Transverse colon (tissue), 4 donors: ENCODE measurements around the gene PKN1. TPM values are rescaled to one million over a fixed set of nuclear protein-coding genes. Genes with fewer than 3 reads are reported as not detected.
"Not testable (repeated sequence)": the region's sequence is repeated elsewhere in the genome, so short reads cannot be mapped to it uniquely, and the experiment has no call there.

ENCODE experiments used
- DNase-seq: peaks from one replicate; pipeline ENCODE4 v3.0.0-alpha.2; 2019
- H3K27ac ChIP-seq, 4 donors: fragments of 200-600 bp; sonication (generic); 2 replicates each; pipeline ENCODE4 v1.5.1; 2016 to 2018; ENCODE audit warnings: inconsistent platforms in 4 of 4
- H3K27me3 ChIP-seq: fragments of 200-600 bp; sonication (generic); 2 replicates; pipeline ENCODE4 v1.5.1; 2017; ENCODE audit warnings: inconsistent platforms
- H3K36me3 ChIP-seq, 4 donors: fragments of 200-600 bp; sonication (generic); 2 replicates each; pipeline ENCODE4 v1.5.1; 2017 to 2019; ENCODE audit warnings: inconsistent platforms in 4 of 4
- H3K4me1 ChIP-seq, 4 donors: fragments of 200-600 bp; sonication (generic); 2 replicates each; pipeline ENCODE4 v1.5.1; 2017 to 2020; ENCODE audit warnings: inconsistent platforms in 4 of 4
- H3K4me3 ChIP-seq, 4 donors: fragments of 200-600 bp; sonication (generic); 1 replicate in 1 of 4; 2 replicates in 3 of 4; pipeline versions ENCODE4 v1.5.1 to v1.6.1; 2017 to 2019; ENCODE audit warnings: inconsistent platforms in 4 of 4
- H3K9me3 ChIP-seq, 2 donors: fragments of 200-600 bp; sonication (generic); 2 replicates each; pipeline ENCODE4 v1.5.1; 2017 to 2019; ENCODE audit warnings: inconsistent platforms in 2 of 2
- CTCF ChIP-seq, 5 experiments: fragments of 200-600 bp in 3 of 5; fragments of 450-650 bp in 2 of 5; sonication (generic) in 3 of 5; IDR thresholded peaks; 1 replicate in 2 of 5; 2 replicates in 3 of 5; pipeline ENCODE4 v1.5.1; 2016 to 2017; ENCODE audit warnings: antibody characterized with exemption in 5 of 5, inconsistent platforms in 3 of 5, mild to moderate bottlenecking in 2 of 5, moderate library complexity in 1 of 5
- EP300 ChIP-seq: sonication (generic); formaldehyde crosslinking; IDR thresholded peaks from one replicate; pipeline ENCODE4 v1.6.1; 2017; ENCODE audit warnings: antibody characterized with exemption, low read depth
- POLR2A ChIP-seq: fragments of 450-650 bp; IDR thresholded peaks from one replicate; pipeline ENCODE4 v1.6.1; 2016; ENCODE audit warnings: antibody characterized with exemption, mild to moderate bottlenecking, moderate library complexity
- POLR2AphosphoS5 ChIP-seq, 3 donors: sonication (generic); formaldehyde crosslinking; IDR thresholded peaks; one replicate each; pipeline ENCODE4 v1.6.1; 2016; ENCODE audit warnings: antibody characterized with exemption in 3 of 3
- WGBS, 2 donors: methylation state at CpG; one replicate each; pipeline ENCODE4 v1.1.5; 2018; ENCODE audit warnings: low coverage in 1 of 2; 5-methylcytosine and 5-hydroxymethylcytosine counted together
- in situ Hi-C, 4 donors: fragments of 200-750 bp; cut with MboI; loops; one replicate each; pipeline versions ENCODE4 v1.15.0 to v1.15.1; 2017; ENCODE audit warnings: low sequenced_read_pairs in 3 of 4, low pct_ligation_motif_present in 1 of 4, low pct_unique_long_range_greater_than_20kb in 1 of 4
- intact Hi-C: fragments of 100-400 bp; cut with DNase I; formaldehyde crosslinking; loops from one replicate; pipeline ENCODE4 v1.15.1; 2023; ENCODE audit warnings: low total_unique reads
- total RNA-seq, 4 donors: library from RNA; depleted of rRNA; stranded (reverse); fragments of >200 nt; gene quantifications; one replicate each; pipeline ENCODE4 v1.1.0, GENCODE V29; 2016

Gene PKN1
- total RNA-seq, 4 donors from 2014 or later = 29.1 to 129 (median 55.0) TPM

GRCh38 chr19:14450168-14450874, 17.2 kb downstream of the PKN1 start:
- intact Hi-C loops (no loop called here), in situ Hi-C loops (loop anchor here in 1 of 4 donors (25.0 kb wide), 1 partner anchor 263 kb away; no protein-coding TSS in a partner anchor)
- H3K9me3 ChIP-seq = no peaks in the 10 kb centered on the region
- no peak for DNase-seq
- H3K36me3 ChIP-seq = peaks cover 0 to 28% (median 8%) of the 10 kb centered on the region in 4 donors
- no peaks in the 10 kb centered on the region for H3K4me1 ChIP-seq
- WGBS, 2 donors = 53 to 84% methylated on average over 2 to 30 of the region's 30 CpGs
- H3K27me3 ChIP-seq = no peaks in the 10 kb centered on the region
- no peak overlapping the region for H3K4me3 ChIP-seq
- H3K27ac ChIP-seq = no peak overlapping the region
- TF ChIP-seq POLR2A = no peak
- TF ChIP-seq POLR2AphosphoS5 (IDR thresholded peaks at IDR 0.05) = no peak
- no peak for TF ChIP-seq EP300

- Histone ChIP-seq H3K4me3 (no peak overlapping the region), H3K4me1 (no peaks in the 10 kb centered on the region), H3K9me3 (no peaks in the 10 kb centered on the region), H3K27ac (no peak overlapping the region), H3K27me3 (no peaks in the 10 kb centered on the region), H3K36me3 (peaks cover 0 to 27% (median 8%) of the 10 kb centered on the region in 4 donors)
- intact Hi-C loops = no loop called here
- 97% methylated on average over 18 of the region's 19 CpGs; no CpG with 5 or more reads in 1 of the 2 donors for WGBS, 2 donors
- in situ Hi-C loops = loop anchor here in 1 of 4 donors (25.0 kb wide), 1 partner anchor 264 kb away; no protein-coding TSS in a partner anchor
- no peak for TF ChIP-seq POLR2A
- TF ChIP-seq CTCF (IDR thresholded peaks at IDR 0.05) = no peak
- TF ChIP-seq EP300 = no peak
- TF ChIP-seq POLR2AphosphoS5 (IDR thresholded peaks at IDR 0.05) = no peak
- no peak for DNase-seq
These were observed 17.8 kb downstream of the PKN1 start for GRCh38 chr19:14450876-14451275.

GRCh38 chr19:14452303-14452702, 19.2 kb downstream of the PKN1 start:
- H3K9me3 ChIP-seq, H3K4me1 ChIP-seq, H3K4me3 ChIP-seq, H3K27me3 ChIP-seq, DNase-seq, intact Hi-C loops, H3K27ac ChIP-seq: not testable (repeated sequence)
- H3K36me3 ChIP-seq = peaks cover 0 to 21% (median 7%) of the 10 kb centered on the region in 4 donors
- in situ Hi-C loops = loop anchor here in 1 of 4 donors (25.0 kb wide), 1 partner anchor 265 kb away; no protein-coding TSS in a partner anchor
- WGBS, 2 donors = 98% methylated on average over 3 of the region's 3 CpGs; no CpG with 5 or more reads in 1 of the 2 donors

- intact Hi-C loops = no loop called here
- H3K27ac ChIP-seq = no peak overlapping the region
- 59 to 72% methylated on average over 5 of the region's 5 CpGs for WGBS, 2 donors
- H3K9me3 ChIP-seq = no peaks in the 10 kb centered on the region
- H3K27me3 ChIP-seq = no peaks in the 10 kb centered on the region
- H3K4me1 ChIP-seq = no peaks in the 10 kb centered on the region
- in situ Hi-C loops = loop anchor here in 1 of 4 donors (25.0 kb wide), 1 partner anchor 272 kb away; no protein-coding TSS in a partner anchor
- H3K36me3 ChIP-seq = peaks cover 0 to 17% (median 5%) of the 10 kb centered on the region in 4 donors
- no peak overlapping the region for H3K4me3 ChIP-seq
- TF ChIP-seq CTCF (IDR thresholded peaks at IDR 0.05) = no peak
- no peak for TF ChIP-seq POLR2A
- no peak for TF ChIP-seq POLR2AphosphoS5 (IDR thresholded peaks at IDR 0.05)
- TF ChIP-seq EP300 = no peak
- no peak for DNase-seq
These were observed 26.6 kb downstream of the PKN1 start for GRCh38 chr19:14459703-14460102.

GRCh38 chr19:14460935-14461334, 27.8 kb downstream of the PKN1 start:
- H3K4me1 ChIP-seq = no peaks in the 10 kb centered on the region
- no peaks in the 10 kb centered on the region for H3K9me3 ChIP-seq
- DNase-seq = no peak
- H3K4me3 ChIP-seq = no peak overlapping the region
- H3K27me3 ChIP-seq = no peaks in the 10 kb centered on the region
- in situ Hi-C loops = loop anchor here in 1 of 4 donors (25.0 kb wide), 1 partner anchor 274 kb away; no protein-coding TSS in a partner anchor
- TF ChIP-seq POLR2AphosphoS5 (IDR thresholded peaks at IDR 0.05) (no peak), CTCF (IDR thresholded peaks at IDR 0.05) (no peak), EP300 (no peak), POLR2A (no peak)
- 94 to 95% methylated on average over 2 of the region's 2 CpGs for WGBS, 2 donors
- no peak overlapping the region for H3K27ac ChIP-seq
- intact Hi-C loops = no loop called here
- peaks cover 0 to 12% (median 3%) of the 10 kb centered on the region in 4 donors for H3K36me3 ChIP-seq

- WGBS, 2 donors = 92% methylated on average over 7 of the region's 7 CpGs; no CpG with 5 or more reads in 1 of the 2 donors
- H3K27me3 ChIP-seq, intact Hi-C loops, H3K4me3 ChIP-seq, DNase-seq, H3K9me3 ChIP-seq, H3K27ac ChIP-seq, H3K4me1 ChIP-seq: not testable (repeated sequence)
- H3K36me3 ChIP-seq = peaks cover 0 to 12% (median 3%) of the 10 kb centered on the region in 4 donors
- in situ Hi-C loops = loop anchor here in 1 of 4 donors (25.0 kb wide), 1 partner anchor 275 kb away; no protein-coding TSS in a partner anchor
These were observed 29.3 kb downstream of the PKN1 start for GRCh38 chr19:14462401-14462800.
